Epithelial cell of proximal tubule (primary cell): ENCODE results near the gene APBB1IP. TPM values are rescaled to one million over a fixed set of nuclear protein-coding genes. Genes with fewer than 3 reads are reported as not detected.

ENCODE experiments used
- DNase-seq: peaks from one replicate; pipeline ENCODE4 v3.0.0-alpha.2; 2011; ENCODE audit warnings: low read depth
- H3K4me3 ChIP-seq: 2 replicates; pipeline ENCODE4 v1.5.1; 2011; ENCODE audit warnings: low read depth, mild to moderate bottlenecking, low read length
- CTCF ChIP-seq: conservative IDR thresholded peaks from 2 replicates; pipeline ENCODE4 v1.5.1; 2012; ENCODE audit warnings: low read depth, mild to moderate bottlenecking, low read length
- total RNA-seq: library from RNA; depleted of rRNA; stranded (reverse); fragments of >200 nt; gene quantifications from 2 replicates; pipeline ENCODE4 v1.2.3, GENCODE V29; 2015

The APBB1IP gene
- total RNA-seq, 1 donor from 2014 or later, result 1.6 TPM

- TF ChIP-seq CTCF, result no peak
- no peak overlapping the region for H3K4me3 ChIP-seq
- DNase-seq, result no peak
Observed at GRCh38 chr10:26519803-26520202, 81.7 kb downstream of the APBB1IP start.

DNA sequence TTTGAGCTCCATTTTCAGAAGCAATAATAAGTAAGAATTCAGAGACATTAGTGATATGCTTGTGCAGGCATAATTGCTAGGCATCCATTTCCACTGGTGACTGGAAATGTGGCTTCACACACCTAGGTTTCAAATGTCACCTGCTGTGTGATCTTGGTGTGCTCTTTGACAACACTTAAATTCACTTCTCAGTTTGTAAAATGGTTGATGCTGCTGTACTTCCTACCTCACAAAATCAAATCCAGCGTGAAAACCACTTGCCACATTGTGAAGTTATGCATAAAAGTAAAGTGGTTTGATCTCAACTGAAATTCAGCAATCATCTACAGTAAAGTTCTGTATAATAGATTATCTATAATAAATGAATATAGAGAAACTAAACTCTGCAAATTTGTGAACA, 82.4 kb downstream of the APBB1IP start:
- TF ChIP-seq CTCF, result no peak
- DNase-seq, result no peak

DNA sequence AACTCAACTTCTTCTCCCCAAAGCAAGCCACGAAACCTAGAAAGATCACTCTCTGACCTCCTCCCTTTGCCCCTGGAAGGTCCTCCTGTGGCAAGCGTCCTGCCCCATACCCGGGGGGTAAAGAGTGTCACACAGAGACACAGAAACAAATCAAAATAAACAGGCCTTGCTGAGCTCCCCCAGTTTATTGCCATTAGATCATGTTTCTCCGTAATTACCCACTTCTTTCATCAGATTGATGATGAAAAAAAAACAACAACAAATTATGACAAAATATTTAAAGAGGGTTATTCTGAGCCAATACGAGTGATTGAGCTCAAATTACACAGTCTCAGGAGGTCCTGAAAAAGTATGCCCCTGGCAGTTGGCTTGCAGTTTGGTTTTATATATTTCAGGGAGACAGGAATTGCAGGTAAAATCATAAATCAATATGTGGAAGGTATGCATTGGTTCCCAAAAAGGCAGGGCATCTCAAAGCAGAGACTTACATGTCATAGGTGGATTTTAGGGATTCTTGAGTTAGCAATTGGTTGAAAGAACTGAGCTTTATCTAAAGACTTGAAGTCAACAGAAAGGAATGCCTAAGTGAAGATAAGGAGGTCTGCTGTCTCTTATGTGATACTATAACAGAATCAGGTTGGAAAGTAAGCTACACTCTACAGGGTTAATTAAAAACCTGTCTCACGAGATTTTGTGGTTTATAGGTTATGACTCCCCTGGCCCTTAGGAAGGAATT, 86.2 kb downstream of the APBB1IP start:
- H3K4me3 ChIP-seq, result no peak overlapping the region
- no peak for TF ChIP-seq CTCF
- no peak for DNase-seq

More for the DNA sequence above, 82.4 kb downstream of the APBB1IP start:
- no peak overlapping the region for H3K4me3 ChIP-seq

GRCh38 chr10:26525586-26525985, 87.4 kb downstream of the APBB1IP start:
- TF ChIP-seq CTCF, result no peak
- no peak for DNase-seq
- no peak overlapping the region for H3K4me3 ChIP-seq

DNA sequence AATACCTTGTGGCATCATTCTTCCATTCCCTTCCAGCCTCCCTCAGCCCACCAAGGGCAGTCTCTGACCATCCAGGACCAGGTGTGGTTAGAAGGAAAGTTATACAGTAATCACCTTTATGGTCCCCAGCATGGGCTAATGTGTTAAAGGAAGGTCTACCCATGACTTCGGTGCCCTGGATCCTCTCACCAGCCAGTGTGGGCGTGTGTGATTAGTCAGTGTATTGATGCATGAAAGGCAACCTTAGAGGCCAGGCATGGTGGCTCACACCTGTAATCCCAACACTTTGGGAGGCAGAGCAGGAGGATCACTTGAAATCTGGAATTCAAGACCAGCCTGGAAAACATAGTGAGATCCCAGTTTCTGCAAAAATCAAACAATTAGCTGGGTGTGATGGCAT, 88.9 kb downstream of the APBB1IP start:
- DNase-seq, result no peak
- no peak overlapping the region for H3K4me3 ChIP-seq
- no peak for TF ChIP-seq CTCF

DNA sequence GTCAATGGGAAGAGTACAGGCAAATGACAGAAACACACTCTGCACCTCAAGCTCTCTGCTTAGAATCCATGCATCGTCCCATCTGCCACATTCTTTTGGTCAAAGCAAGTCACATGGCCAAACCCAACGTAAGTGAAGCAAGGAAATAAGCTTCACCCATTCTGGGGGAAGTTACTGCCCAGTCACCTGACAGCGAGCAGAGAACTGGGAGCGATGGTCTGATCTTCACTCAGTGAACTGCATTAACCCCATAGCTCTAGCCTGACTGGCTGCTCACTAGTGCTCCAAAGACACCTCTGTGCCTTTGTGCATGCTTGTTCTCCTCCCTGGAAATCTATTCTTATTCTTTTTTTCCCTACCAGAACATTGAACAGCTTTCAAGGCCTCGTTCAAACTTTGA, 89.9 kb downstream of the APBB1IP start:
- TF ChIP-seq CTCF, result no peak
- no peak overlapping the region for H3K4me3 ChIP-seq
- no peak for DNase-seq
